ENCODE measurements around the gene SAA1.

SAA1 gene

DNA sequence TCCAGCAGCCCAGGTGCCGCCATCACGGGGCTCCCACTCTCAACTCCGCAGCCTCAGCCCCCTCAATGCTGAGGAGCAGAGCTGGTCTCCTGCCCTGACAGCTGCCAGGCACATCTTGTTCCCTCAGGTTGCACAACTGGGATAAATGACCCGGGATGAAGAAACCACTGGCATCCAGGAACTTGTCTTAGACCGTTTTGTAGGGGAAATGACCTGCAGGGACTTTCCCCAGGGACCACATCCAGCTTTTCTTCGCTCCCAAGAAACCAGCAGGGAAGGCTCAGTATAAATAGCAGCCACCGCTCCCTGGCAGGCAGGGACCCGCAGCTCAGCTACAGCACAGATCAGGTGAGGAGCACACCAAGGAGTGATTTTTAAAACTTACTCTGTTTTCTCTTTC, at the start of gene SAA1:
SAA1 (plus strand) TSS at position 316 of the 400 bp plus-strand sequence. CDS start 624 bp downstream, outside the sequence.
- Histone ChIP-seq H3K4me3 (ENCODE audit: low read depth, low read length) (no peak within 1 kb of the TSS), H3K27ac (ENCODE audit: extremely low read depth, low read depth, low read length) (no peak within 1 kb of the TSS), H3K4me1 (ENCODE audit: control insufficient read depth, insufficient read depth, low read length) (no peaks in the 10 kb centered on the region), H3K36me3 (ENCODE audit: control insufficient read depth in 2 of 2, insufficient read depth in 1 of 2, low read length in 2 of 2) (no peaks in the 10 kb centered on the region), H3K9me3 (ENCODE audit: control insufficient read depth, insufficient read depth, low read depth, low read length) (no peaks in the 10 kb centered on the region)
- TF ChIP-seq ZFP3 (tag by site-specific recombination; IDR thresholded peaks at IDR 0.05; ENCODE audit: low read depth), result no peak
- no peak for TF ChIP-seq ZFP37 (tag by site-specific recombination; IDR thresholded peaks at IDR 0.05)
- TF ChIP-seq ZBTB17 (tag by site-specific recombination; IDR thresholded peaks at IDR 0.05), result no peak
- no peak for TF ChIP-seq ZXDB (tag by site-specific recombination; IDR thresholded peaks at IDR 0.05)
- TF ChIP-seq YY2 (tag by site-specific recombination; IDR thresholded peaks at IDR 0.05), result no peak
- TF ChIP-seq, protein P1, sequence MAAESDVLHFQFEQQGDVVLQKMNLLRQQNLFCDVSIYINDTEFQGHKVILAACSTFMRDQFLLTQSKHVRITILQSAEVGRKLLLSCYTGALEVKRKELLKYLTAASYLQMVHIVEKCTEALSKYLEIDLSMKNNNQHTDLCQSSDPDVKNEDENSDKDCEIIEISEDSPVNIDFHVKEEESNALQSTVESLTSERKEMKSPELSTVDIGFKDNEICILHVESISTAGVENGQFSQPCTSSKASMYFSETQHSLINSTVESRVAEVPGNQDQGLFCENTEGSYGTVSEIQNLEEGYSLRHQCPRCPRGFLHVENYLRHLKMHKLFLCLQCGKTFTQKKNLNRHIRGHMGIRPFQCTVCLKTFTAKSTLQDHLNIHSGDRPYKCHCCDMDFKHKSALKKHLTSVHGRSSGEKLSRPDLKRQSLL (tag by site-specific recombination; IDR thresholded peaks at IDR 0.05), result no peak
- no peak for TF ChIP-seq SCRT1 (tag by site-specific recombination; IDR thresholded peaks at IDR 0.05; ENCODE audit: borderline replicate concordance)
- no peak for TF ChIP-seq ZNF488 (tag by site-specific recombination; IDR thresholded peaks at IDR 0.05)
- TF ChIP-seq ZNF510 (tag by site-specific recombination; IDR thresholded peaks at IDR 0.05; ENCODE audit: insufficient replicate concordance), result no peak
- no peak for TF ChIP-seq ZNF239 (tag by site-specific recombination; IDR thresholded peaks at IDR 0.05)
- no peak for TF ChIP-seq PRDM10 (tag by site-specific recombination; IDR thresholded peaks at IDR 0.05)
- TF ChIP-seq ZNF37A (tag by site-specific recombination; IDR thresholded peaks at IDR 0.05), result no peak
- TF ChIP-seq, protein P2, sequence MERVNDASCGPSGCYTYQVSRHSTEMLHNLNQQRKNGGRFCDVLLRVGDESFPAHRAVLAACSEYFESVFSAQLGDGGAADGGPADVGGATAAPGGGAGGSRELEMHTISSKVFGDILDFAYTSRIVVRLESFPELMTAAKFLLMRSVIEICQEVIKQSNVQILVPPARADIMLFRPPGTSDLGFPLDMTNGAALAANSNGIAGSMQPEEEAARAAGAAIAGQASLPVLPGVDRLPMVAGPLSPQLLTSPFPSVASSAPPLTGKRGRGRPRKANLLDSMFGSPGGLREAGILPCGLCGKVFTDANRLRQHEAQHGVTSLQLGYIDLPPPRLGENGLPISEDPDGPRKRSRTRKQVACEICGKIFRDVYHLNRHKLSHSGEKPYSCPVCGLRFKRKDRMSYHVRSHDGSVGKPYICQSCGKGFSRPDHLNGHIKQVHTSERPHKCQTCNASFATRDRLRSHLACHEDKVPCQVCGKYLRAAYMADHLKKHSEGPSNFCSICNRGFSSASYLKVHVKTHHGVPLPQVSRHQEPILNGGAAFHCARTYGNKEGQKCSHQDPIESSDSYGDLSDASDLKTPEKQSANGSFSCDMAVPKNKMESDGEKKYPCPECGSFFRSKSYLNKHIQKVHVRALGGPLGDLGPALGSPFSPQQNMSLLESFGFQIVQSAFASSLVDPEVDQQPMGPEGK (tag by site-specific recombination; IDR thresholded peaks at IDR 0.05), result no peak
- TF ChIP-seq ZNF621 (tag by site-specific recombination; IDR thresholded peaks at IDR 0.05), result no peak
- TF ChIP-seq ZNF792 (tag by site-specific recombination; IDR thresholded peaks at IDR 0.05), result no peak
- TF ChIP-seq ZNF24 (tag by site-specific recombination; IDR thresholded peaks at IDR 0.05), result no peak
- no peak for TF ChIP-seq ZNF837 (tag by site-specific recombination; IDR thresholded peaks at IDR 0.05)
- TF ChIP-seq ZNF169 (tag by site-specific recombination; IDR thresholded peaks at IDR 0.05), result no peak
- no peak for TF ChIP-seq ZNF350 (tag by site-specific recombination; IDR thresholded peaks at IDR 0.05)
- POLR2A ChIA-PET, result no interaction called here
- CTCF ChIA-PET, result no interaction called here
